K562 (cell line): Measurements from ENCODE around the gene SYK.

ENCODE experiments used
- CEBPB ChIP-seq: fragments of 450-650 bp; IDR thresholded peaks from 2 replicates; pipeline ENCODE4 v1.6.1; 2016; ENCODE audit warnings: missing genetic modification characterization, missing compliant biosample characterization
- CTCF ChIP-seq, 3 experiments: IDR thresholded peaks in 2 of 3; conservative IDR thresholded peaks in 1 of 3; 2 replicates each; pipeline ENCODE4 v1.5.1; 2011 to 2012; ENCODE audit warnings: low read length in 3 of 3, mild to moderate bottlenecking in 3 of 3, control low read depth in 2 of 3, improper control_type of control experiment in 1 of 3, inconsistent platforms in 1 of 3, low read depth in 1 of 3, mixed read lengths in 1 of 3, moderate library complexity in 1 of 3; ENCODE audit not compliant: insufficient read depth in 2 of 3
- E2F6 ChIP-seq, 2 experiments: IDR thresholded peaks; 2 replicates each; pipeline ENCODE4 v1.6.1; 2011; ENCODE audit warnings: borderline replicate concordance in 1 of 2, control low read depth in 1 of 2, low read depth in 1 of 2, low read length in 1 of 2, mild to moderate bottlenecking in 1 of 2, mixed read lengths in 1 of 2, moderate library complexity in 1 of 2; ENCODE audit not compliant: insufficient read depth in 1 of 2, insufficient read length in 1 of 2, poor library complexity in 1 of 2, severe bottlenecking in 1 of 2; ENCODE audit errors: extremely low read depth in 1 of 2
- JUND ChIP-seq, 2 experiments: IDR thresholded peaks; 2 replicates in 1 of 2; 3 replicates in 1 of 2; pipeline ENCODE4 v1.6.1; 2011; ENCODE audit warnings: borderline replicate concordance in 2 of 2, low read depth in 2 of 2, low read length in 2 of 2, improper control_type of control experiment in 1 of 2, missing biosample characterization in 1 of 2, missing genetic modification characterization in 1 of 2, missing genetic modification reagents in 1 of 2
- LARP7 ChIP-seq: fragments of 450-650 bp; IDR thresholded peaks from 2 replicates; pipeline ENCODE4 v1.6.1; 2016
- MXI1 ChIP-seq: IDR thresholded peaks from 2 replicates; pipeline ENCODE4 v1.6.1; 2011; ENCODE audit warnings: low read depth, mild to moderate bottlenecking, improper control_type of control experiment, low read length
- POLR2AphosphoS5 ChIP-seq: IDR thresholded peaks from 2 replicates; pipeline ENCODE4 v1.6.1; 2011; ENCODE audit warnings: mild to moderate bottlenecking, low read depth, low read length, moderate library complexity; ENCODE audit not compliant: control insufficient read depth, insufficient read depth
- ZBTB26 ChIP-seq: fragments of 450-650 bp; formaldehyde crosslinking; IDR thresholded peaks from 2 replicates; pipeline ENCODE4 v1.4.0; 2022; ENCODE audit warnings: missing genetic modification characterization

- TF ChIP-seq E2F6 (IDR thresholded peaks at IDR 0.05; ENCODE audit: borderline replicate concordance in 1 of 2, extremely low read depth in 1 of 2, insufficient read depth in 1 of 2, insufficient read length in 1 of 2, low read depth in 1 of 2, low read length in 1 of 2, poor library complexity in 1 of 2, severe bottlenecking in 1 of 2) (peak; percentile 87 to 99), CTCF (IDR thresholded peaks at IDR 0.05 in 2 of 3, conservative IDR thresholded peaks at IDR 0.05 in 1 of 3; ENCODE audit: insufficient read depth in 2 of 3, low read depth in 1 of 3, low read length in 3 of 3) (no peak), MXI1 (no peak), JUND (IDR thresholded peaks at IDR 0.05; ENCODE audit: borderline replicate concordance, low read depth, low read length) (no peak), JUND (tag; IDR thresholded peaks at IDR 0.05; ENCODE audit: borderline replicate concordance, low read depth, low read length) (no peak), POLR2AphosphoS5 (no peak), CEBPB (tag) (no peak), LARP7 (no peak), ZBTB26 (CRISPR knock-in tag) (no peak)
Observed at GRCh38 chr9:90801241-90801972, at the start of gene SYK.
